Neuron (in vitro differentiated cells): Measurements from ENCODE around the gene PSENEN.
"Not testable (repeated sequence)": the region's sequence is repeated elsewhere in the genome, so short reads cannot be mapped to it uniquely, and the experiment has no call there.

Source experiments
- H2AFZ ChIP-seq: one replicate; pipeline ENCODE4 v1.6.1; 2013; ENCODE audit warnings: low read depth, mild to moderate bottlenecking, inconsistent platforms, low read length, moderate library complexity
- H3K27me3 ChIP-seq: one replicate; pipeline ENCODE4 v1.6.1; 2013; ENCODE audit warnings: low read length; ENCODE audit not compliant: insufficient read depth
- H3K36me3 ChIP-seq: one replicate; pipeline ENCODE4 v1.6.1; 2013; ENCODE audit warnings: low read length; ENCODE audit not compliant: insufficient read depth
- H3K4me1 ChIP-seq: one replicate; pipeline ENCODE4 v1.6.1; 2013; ENCODE audit warnings: low read length; ENCODE audit not compliant: insufficient read depth
- H3K4me3 ChIP-seq: 2 replicates; pipeline ENCODE4 v1.5.1; 2013; ENCODE audit warnings: mild to moderate bottlenecking, low read length, moderate library complexity
- H3K9me3 ChIP-seq: one replicate; pipeline ENCODE4 v1.6.1; 2013; ENCODE audit warnings: low read length

Gene PSENEN

GRCh38 chr19:35790981-35791813, 45.7 kb downstream of the PSENEN start:
- Histone ChIP-seq H3K27me3 (peaks cover 4% of the 10 kb centered on the region), H3K36me3 (peaks cover 5% of the 10 kb centered on the region), H3K4me1 (no peaks in the 10 kb centered on the region), H3K9me3 (no peaks in the 10 kb centered on the region), H3K4me3 (no peak overlapping the region), H2AFZ (no peak overlapping the region)

GRCh38 chr19:35791814-35792279, 46.4 kb downstream of the PSENEN start:
- Histone ChIP-seq H3K9me3 (no peaks in the 10 kb centered on the region), H3K36me3 (peaks cover 1% of the 10 kb centered on the region), H2AFZ (no peak overlapping the region), H3K27me3 (peaks cover 10% of the 10 kb centered on the region), H3K4me1 (no peaks in the 10 kb centered on the region), H3K4me3 (no peak overlapping the region)

- Histone ChIP-seq H3K4me3 (no peak overlapping the region), H3K4me1 (no peaks in the 10 kb centered on the region), H3K9me3 (no peaks in the 10 kb centered on the region), H3K27me3 (peaks cover 15% of the 10 kb centered on the region), H2AFZ (no peak overlapping the region), H3K36me3 (no peaks in the 10 kb centered on the region)
Observed at GRCh38 chr19:35792312-35792711, 46.9 kb downstream of the PSENEN start.

- Histone ChIP-seq H3K27me3 (peaks cover 20% of the 10 kb centered on the region), H2AFZ (no peak overlapping the region), H3K4me3 (no peak overlapping the region), H3K36me3 (no peaks in the 10 kb centered on the region), H3K9me3 (no peaks in the 10 kb centered on the region), H3K4me1 (no peaks in the 10 kb centered on the region)
Observed at GRCh38 chr19:35792888-35793287, 47.4 kb downstream of the PSENEN start.

- peaks cover 25% of the 10 kb centered on the region for H3K27me3 ChIP-seq
- no peaks in the 10 kb centered on the region for H3K36me3 ChIP-seq
Observed at GRCh38 chr19:35793381-35794165, 48.1 kb downstream of the PSENEN start.

GRCh38 chr19:35795564-35795963, 50.1 kb downstream of the PSENEN start:
- H2AFZ ChIP-seq, H3K4me3 ChIP-seq, H3K36me3 ChIP-seq, H3K9me3 ChIP-seq, H3K4me1 ChIP-seq: not testable (repeated sequence)
- H3K27me3 ChIP-seq = peaks cover 27% of the 10 kb centered on the region

More at GRCh38 chr19:35793381-35794165, 48.1 kb downstream of the PSENEN start:
- Histone ChIP-seq H3K9me3 (no peaks in the 10 kb centered on the region), H3K4me1 (no peaks in the 10 kb centered on the region), H2AFZ (no peak overlapping the region), H3K4me3 (no peak overlapping the region)
